ENCODE measurements around the gene OSM. TPM values are rescaled to one million over a fixed set of nuclear protein-coding genes. Genes with fewer than 3 reads are reported as not detected.

OSM gene
- total RNA-seq, 1 experiment from 2014 or later = not detected

DNA sequence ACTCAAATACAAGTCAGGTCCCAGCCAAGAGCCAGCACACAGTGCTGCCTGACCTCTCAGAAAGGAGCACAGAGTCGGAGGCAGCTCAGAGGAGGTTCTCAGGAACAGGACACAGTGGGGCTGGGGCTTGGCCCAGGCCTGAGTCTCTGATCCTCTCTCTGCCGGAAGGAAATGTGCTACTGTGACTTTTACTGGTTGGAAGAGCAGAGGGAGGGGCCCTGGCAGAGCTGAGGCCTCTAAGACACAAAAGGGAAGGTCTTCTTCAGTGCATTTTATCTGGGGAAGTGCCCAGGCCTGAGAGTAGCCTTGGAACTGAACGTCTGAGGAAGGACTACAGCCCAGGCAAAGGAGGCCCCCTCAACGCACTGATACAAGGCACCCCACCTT, 38.9 kb upstream of the OSM start (continued):
- TF ChIP-seq YY1 (IDR thresholded peaks at IDR 0.05; ENCODE audit: extremely low read depth, insufficient replicate concordance, low read depth, low read length) (no peak), RAD21 (IDR thresholded peaks at IDR 0.05; ENCODE audit: low read depth) (no peak), EZH2 (IDR thresholded peaks at IDR 0.05) (no peak), POLR2A (IDR thresholded peaks at IDR 0.05; ENCODE audit: borderline replicate concordance, extremely low read depth, insufficient read depth, insufficient read length) (no peak), SP1 (IDR thresholded peaks at IDR 0.05; ENCODE audit: low read depth) (no peak)
- TF ChIP-seq, protein P1, sequence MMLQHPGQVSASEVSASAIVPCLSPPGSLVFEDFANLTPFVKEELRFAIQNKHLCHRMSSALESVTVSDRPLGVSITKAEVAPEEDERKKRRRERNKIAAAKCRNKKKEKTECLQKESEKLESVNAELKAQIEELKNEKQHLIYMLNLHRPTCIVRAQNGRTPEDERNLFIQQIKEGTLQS (IDR thresholded peaks at IDR 0.05) = no peak

DNA sequence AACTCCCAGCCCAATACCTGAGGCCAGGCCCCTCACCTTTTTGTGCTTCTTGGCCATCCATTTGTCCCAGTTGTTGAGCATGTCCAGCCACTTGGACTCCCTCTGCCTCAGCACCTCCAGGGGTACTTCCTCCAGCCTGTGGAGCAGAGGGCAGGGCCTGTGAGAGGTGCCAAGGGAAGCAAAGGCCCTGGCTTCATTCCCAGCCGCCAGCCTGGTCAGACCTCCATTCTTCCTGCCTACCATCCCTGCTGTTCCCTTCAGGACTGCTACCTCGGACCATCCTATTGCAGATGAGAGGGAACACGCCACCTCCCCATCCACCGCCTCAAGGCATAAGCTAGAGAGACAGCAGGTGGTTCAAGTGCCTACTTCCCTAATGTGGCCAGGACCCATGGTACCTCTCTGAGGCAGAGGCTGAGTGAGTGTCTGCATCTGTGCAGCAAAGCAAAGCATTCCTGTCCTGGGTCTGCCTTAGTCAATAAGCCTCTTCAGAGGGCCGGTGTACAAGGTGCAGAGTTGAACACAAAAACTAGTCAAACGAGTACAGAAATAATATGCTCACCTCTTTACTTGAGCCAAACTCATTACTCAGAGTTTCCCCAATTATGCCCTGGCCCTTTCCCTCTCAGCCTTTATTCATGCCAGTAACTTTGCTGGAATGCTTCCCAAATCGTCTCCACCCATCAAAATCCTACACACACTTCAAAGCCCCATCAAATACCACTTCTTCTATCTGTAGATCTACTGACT, 38.0 kb upstream of the OSM start:
- H3K27me3 ChIP-seq (ENCODE audit: insufficient read depth, low read length) = no peaks in the 10 kb centered on the region
- DNase-seq (ENCODE audit: low read depth, low spot score) (no peak), ATAC-seq (peak; percentile 49)
- intact Hi-C loops (cut with micrococcal nuclease) = no loop called here
- H3K4me3 ChIP-seq (replicated peaks in 1 of 2; ENCODE audit: low read depth in 1 of 2, low read length in 2 of 2) = peak overlapping the region in 1 of 2 experiments; percentile 5; a peak in 1 of 4 replicates
- H3K27ac ChIP-seq (ENCODE audit: low read depth, low read length) = peak overlapping the region; percentile 86
- peaks cover 66 to 84% of the 10 kb centered on the region in 2 experiments for H3K4me1 ChIP-seq (ENCODE audit: control insufficient read depth in 1 of 2, insufficient read depth in 2 of 2, low read length in 2 of 2)
- RAD21 ChIA-PET (ENCODE audit: low non-redundant PET in 1 of 2, low total read pairs in 2 of 2, uncharacterized antibody in 2 of 2, unreplicated experiment in 2 of 2) = no interaction called here
- no peak overlapping the region for H2AFZ ChIP-seq (ENCODE audit: low read depth, low read length, poor library complexity, severe bottlenecking)
- H3K36me3 ChIP-seq (ENCODE audit: control insufficient read depth in 1 of 2, insufficient read depth in 2 of 2, low read length in 2 of 2) = no peaks in the 10 kb centered on the region; a peak in 1 of 4 replicates
- no peaks in the 10 kb centered on the region for H3K9me2 ChIP-seq (ENCODE audit: insufficient read depth)
- POLR2A ChIA-PET = interaction anchor here (2.3 kb wide), 1 partner anchor 22 kb away, joined by 7 read pairs; the partner anchor contains the start of gene TBC1D10A
- CTCF ChIA-PET = no interaction called here
- no peaks in the 10 kb centered on the region for H3K9me3 ChIP-seq (ENCODE audit: control insufficient read depth in 1 of 2, insufficient read depth in 1 of 2, low read depth in 1 of 2, low read length in 2 of 2)
- H3K9ac ChIP-seq (ENCODE audit: low read length) = peak overlapping the region; percentile 22
- no peaks in the 10 kb centered on the region for H3K79me2 ChIP-seq (ENCODE audit: insufficient read depth, low read length)
- peak overlapping the region; percentile 52 for H3K4me2 ChIP-seq (ENCODE audit: low read length)
- H4K20me1 ChIP-seq (ENCODE audit: insufficient read depth) = no peaks in the 10 kb centered on the region
- no TSS peak for BruUV-seq (replicated peaks)
- TF ChIP-seq POLR2AphosphoS5 (IDR thresholded peaks at IDR 0.05; ENCODE audit: low read depth, low read length) (no peak), SP1 (IDR thresholded peaks at IDR 0.05; ENCODE audit: low read depth) (peak; percentile 81), FOSL1 (IDR thresholded peaks at IDR 0.05; ENCODE audit: low read depth) (peak; percentile 62; the same call in 1 of the 2 replicates), EZH2phosphoT487 (IDR thresholded peaks at IDR 0.05; ENCODE audit: borderline replicate concordance) (no peak), EGR1 (IDR thresholded peaks at IDR 0.05; ENCODE audit: low read depth) (no peak), POLR2A (IDR thresholded peaks at IDR 0.05; ENCODE audit: borderline replicate concordance, extremely low read depth, insufficient read depth, insufficient read length) (no peak), CEBPB (IDR thresholded peaks at IDR 0.05; ENCODE audit: low read depth) (peak; percentile 55; the same call in 1 of the 2 replicates), YY1 (IDR thresholded peaks at IDR 0.05; ENCODE audit: extremely low read depth, insufficient replicate concordance, low read depth, low read length) (no peak), SIN3A (IDR thresholded peaks at IDR 0.05; ENCODE audit: low read depth) (peak; percentile 52; the same call in 1 of the 2 replicates), RAD21 (IDR thresholded peaks at IDR 0.05; ENCODE audit: low read depth) (no peak; the same call in 1 of the 2 replicates), SRF (IDR thresholded peaks at IDR 0.05; ENCODE audit: low read depth) (no peak), ZNF274 (IDR thresholded peaks at IDR 0.05; ENCODE audit: low read depth, low read length) (no peak), ZFX (IDR thresholded peaks at IDR 0.05) (no peak)
- TF ChIP-seq, protein P2, sequence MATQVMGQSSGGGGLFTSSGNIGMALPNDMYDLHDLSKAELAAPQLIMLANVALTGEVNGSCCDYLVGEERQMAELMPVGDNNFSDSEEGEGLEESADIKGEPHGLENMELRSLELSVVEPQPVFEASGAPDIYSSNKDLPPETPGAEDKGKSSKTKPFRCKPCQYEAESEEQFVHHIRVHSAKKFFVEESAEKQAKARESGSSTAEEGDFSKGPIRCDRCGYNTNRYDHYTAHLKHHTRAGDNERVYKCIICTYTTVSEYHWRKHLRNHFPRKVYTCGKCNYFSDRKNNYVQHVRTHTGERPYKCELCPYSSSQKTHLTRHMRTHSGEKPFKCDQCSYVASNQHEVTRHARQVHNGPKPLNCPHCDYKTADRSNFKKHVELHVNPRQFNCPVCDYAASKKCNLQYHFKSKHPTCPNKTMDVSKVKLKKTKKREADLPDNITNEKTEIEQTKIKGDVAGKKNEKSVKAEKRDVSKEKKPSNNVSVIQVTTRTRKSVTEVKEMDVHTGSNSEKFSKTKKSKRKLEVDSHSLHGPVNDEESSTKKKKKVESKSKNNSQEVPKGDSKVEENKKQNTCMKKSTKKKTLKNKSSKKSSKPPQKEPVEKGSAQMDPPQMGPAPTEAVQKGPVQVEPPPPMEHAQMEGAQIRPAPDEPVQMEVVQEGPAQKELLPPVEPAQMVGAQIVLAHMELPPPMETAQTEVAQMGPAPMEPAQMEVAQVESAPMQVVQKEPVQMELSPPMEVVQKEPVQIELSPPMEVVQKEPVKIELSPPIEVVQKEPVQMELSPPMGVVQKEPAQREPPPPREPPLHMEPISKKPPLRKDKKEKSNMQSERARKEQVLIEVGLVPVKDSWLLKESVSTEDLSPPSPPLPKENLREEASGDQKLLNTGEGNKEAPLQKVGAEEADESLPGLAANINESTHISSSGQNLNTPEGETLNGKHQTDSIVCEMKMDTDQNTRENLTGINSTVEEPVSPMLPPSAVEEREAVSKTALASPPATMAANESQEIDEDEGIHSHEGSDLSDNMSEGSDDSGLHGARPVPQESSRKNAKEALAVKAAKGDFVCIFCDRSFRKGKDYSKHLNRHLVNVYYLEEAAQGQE (IDR thresholded peaks at IDR 0.05; ENCODE audit: low read depth) = no peak
- TF ChIP-seq, protein P3, sequence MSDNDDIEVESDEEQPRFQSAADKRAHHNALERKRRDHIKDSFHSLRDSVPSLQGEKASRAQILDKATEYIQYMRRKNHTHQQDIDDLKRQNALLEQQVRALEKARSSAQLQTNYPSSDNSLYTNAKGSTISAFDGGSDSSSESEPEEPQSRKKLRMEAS (IDR thresholded peaks at IDR 0.05) = no peak; the same call in 1 of the 2 replicates
- TF ChIP-seq, protein P1 (IDR thresholded peaks at IDR 0.05) = no peak
- TF ChIP-seq, protein P4, sequence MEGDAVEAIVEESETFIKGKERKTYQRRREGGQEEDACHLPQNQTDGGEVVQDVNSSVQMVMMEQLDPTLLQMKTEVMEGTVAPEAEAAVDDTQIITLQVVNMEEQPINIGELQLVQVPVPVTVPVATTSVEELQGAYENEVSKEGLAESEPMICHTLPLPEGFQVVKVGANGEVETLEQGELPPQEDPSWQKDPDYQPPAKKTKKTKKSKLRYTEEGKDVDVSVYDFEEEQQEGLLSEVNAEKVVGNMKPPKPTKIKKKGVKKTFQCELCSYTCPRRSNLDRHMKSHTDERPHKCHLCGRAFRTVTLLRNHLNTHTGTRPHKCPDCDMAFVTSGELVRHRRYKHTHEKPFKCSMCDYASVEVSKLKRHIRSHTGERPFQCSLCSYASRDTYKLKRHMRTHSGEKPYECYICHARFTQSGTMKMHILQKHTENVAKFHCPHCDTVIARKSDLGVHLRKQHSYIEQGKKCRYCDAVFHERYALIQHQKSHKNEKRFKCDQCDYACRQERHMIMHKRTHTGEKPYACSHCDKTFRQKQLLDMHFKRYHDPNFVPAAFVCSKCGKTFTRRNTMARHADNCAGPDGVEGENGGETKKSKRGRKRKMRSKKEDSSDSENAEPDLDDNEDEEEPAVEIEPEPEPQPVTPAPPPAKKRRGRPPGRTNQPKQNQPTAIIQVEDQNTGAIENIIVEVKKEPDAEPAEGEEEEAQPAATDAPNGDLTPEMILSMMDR (IDR thresholded peaks at IDR 0.05 in 2 of 3, conservative IDR thresholded peaks at IDR 0.05 in 1 of 3; ENCODE audit: borderline replicate concordance in 1 of 3, insufficient read depth in 1 of 3, low read depth in 2 of 3, low read length in 2 of 3) = no peak

Data from HCT116 (cell line).